ENCODE measurements around the gene H6PD. TPM values are rescaled to one million over a fixed set of nuclear protein-coding genes. Genes with fewer than 3 reads are reported as not detected.
A peak's percentile ranks its signal among the peaks of the same experiment; 100 is the strongest.

The H6PD gene
- total and polyA plus RNA-seq, 8 donors: 8.7 to 34.2 (median 16.1) TPM

GRCh38 chr1:9278116-9278515 is 43.5 kb downstream of the H6PD start:
- no peak overlapping the region for H3K27ac ChIP-seq
- no peak for TF ChIP-seq CTCF (IDR thresholded peaks at IDR 0.05)
- no peaks in the 10 kb centered on the region for H3K27me3 ChIP-seq
- H3K4me3 ChIP-seq: no peak overlapping the region
- no peaks in the 10 kb centered on the region for H3K9me3 ChIP-seq
- H3K36me3 ChIP-seq: no peaks in the 10 kb centered on the region
- 78 to 87% methylated on average over 5 of the region's 5 CpGs for WGBS, 2 donors
- H3K4me1 ChIP-seq: no peaks in the 10 kb centered on the region
- FAIRE-seq: no peak
- no peak for ATAC-seq
- intact Hi-C loops (cut with DNase I): no loop called here
- no peak for DNase-seq

- 77% methylated on average over 10 of the region's 10 CpGs for WGBS, 2 donors
- Histone ChIP-seq H3K27ac (no peak overlapping the region), H3K9me3 (no peaks in the 10 kb centered on the region), H3K27me3 (no peaks in the 10 kb centered on the region), H3K36me3 (no peaks in the 10 kb centered on the region), H3K4me3 (no peak overlapping the region), H3K4me1 (no peaks in the 10 kb centered on the region)
- TF ChIP-seq CTCF (IDR thresholded peaks at IDR 0.05): no peak
- no peak for ATAC-seq
- no peak for FAIRE-seq
- DNase-seq: no peak
- intact Hi-C loops (cut with DNase I): no loop called here
Observed at GRCh38 chr1:9278585-9279153, 44.1 kb downstream of the H6PD start.

DNA sequence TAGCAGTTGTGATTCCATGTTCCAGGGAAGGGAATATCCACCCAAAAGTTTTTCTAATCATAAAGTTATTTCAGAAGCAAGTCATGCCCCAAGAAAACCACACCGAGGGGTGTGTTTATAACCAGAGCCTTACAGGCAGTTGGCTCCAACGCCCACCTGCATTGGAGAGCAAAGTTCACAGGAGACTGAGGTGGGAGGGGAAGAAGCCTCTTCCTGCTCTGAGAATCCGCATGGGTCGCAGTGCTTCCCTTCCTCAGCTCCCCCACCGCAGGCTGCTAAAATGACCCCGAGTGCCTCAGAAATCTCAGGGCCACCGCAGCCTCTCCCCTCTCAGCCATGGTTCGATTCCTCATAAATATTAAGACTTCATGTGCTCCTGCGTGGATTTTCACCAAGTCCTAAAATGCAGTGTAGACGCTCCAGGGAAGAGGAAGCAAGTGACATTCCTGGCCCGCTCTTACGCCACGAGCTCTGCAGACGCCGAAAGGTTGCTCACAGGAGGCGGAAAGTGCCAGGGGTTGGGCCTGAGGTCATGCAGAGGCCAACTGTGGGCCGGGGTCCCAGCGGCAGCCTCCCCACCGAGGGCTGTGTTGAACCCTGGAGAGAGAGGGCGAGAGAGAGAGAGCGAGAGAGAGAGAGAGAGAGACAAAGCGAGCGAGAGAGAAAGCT is 44.7 kb downstream of the H6PD start:
- Histone ChIP-seq H3K4me3 (no peak overlapping the region), H3K9me3 (no peaks in the 10 kb centered on the region), H3K27ac (no peak overlapping the region), H3K36me3 (no peaks in the 10 kb centered on the region), H3K27me3 (no peaks in the 10 kb centered on the region), H3K4me1 (no peaks in the 10 kb centered on the region)
- ATAC-seq (no peak), FAIRE-seq (no peak), DNase-seq (no peak)
- intact Hi-C loops (cut with DNase I): no loop called here
- 70 to 74% methylated on average over 23 of the region's 23 CpGs for WGBS, 2 donors
- TF ChIP-seq CTCF (IDR thresholded peaks at IDR 0.05): no peak

- no peak for FAIRE-seq
- peak in 1 of 6 donors; percentile 37 for DNase-seq
- intact Hi-C loops (cut with DNase I): loop anchor here in 2 of 3 donors (10.0 kb wide), 2 partner anchors 175 to 205 kb away; no protein-coding TSS in a partner anchor
- WGBS, 2 donors: 27 to 38% methylated on average over 22 to 30 of the region's 36 CpGs
- Histone ChIP-seq H3K27me3 (no peaks in the 10 kb centered on the region), H3K36me3 (no peaks in the 10 kb centered on the region), H3K4me1 (no peaks in the 10 kb centered on the region), H3K27ac (no peak overlapping the region), H3K9me3 (no peaks in the 10 kb centered on the region), H3K4me3 (no peak overlapping the region)
- TF ChIP-seq CTCF (IDR thresholded peaks at IDR 0.05): no peak
- peak; percentile 44 to 77 (median 73) for ATAC-seq
Observed at GRCh38 chr1:9280015-9280860, 45.7 kb downstream of the H6PD start.
